NCI-H510A treated with DMSO at 0.1 percent for 48 hours (cell line): Measurements from ENCODE around the gene IRF5.
"Not testable (repeated sequence)": the region's sequence is repeated elsewhere in the genome, so short reads cannot be mapped to it uniquely, and the experiment has no call there.

Experiments
- DNase-seq: peaks from one replicate; lab custom pipeline; 2025; lab: John Stamatoyannopoulos, UW

The IRF5 gene

DNA sequence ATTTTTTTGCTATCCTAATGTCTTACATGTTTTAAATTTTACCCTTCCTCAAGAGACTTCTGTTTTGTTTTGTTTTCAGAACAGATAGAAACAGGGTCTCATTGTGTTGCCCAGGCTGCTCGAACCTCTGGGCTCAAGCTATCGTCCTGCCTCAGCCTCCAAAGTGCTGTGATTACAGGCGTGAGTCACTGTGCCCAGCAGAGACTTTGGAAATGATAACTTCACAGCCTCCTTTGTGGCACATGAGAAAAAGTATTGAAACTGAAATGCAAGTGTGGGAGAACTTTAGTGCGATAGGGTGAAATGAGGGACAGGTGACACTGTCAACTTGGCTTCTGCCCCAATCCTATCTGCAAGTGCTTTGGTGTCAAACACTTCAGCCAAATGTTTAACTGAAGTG is 21.6 kb downstream of the IRF5 start:
- DNase-seq: no peak

DNA sequence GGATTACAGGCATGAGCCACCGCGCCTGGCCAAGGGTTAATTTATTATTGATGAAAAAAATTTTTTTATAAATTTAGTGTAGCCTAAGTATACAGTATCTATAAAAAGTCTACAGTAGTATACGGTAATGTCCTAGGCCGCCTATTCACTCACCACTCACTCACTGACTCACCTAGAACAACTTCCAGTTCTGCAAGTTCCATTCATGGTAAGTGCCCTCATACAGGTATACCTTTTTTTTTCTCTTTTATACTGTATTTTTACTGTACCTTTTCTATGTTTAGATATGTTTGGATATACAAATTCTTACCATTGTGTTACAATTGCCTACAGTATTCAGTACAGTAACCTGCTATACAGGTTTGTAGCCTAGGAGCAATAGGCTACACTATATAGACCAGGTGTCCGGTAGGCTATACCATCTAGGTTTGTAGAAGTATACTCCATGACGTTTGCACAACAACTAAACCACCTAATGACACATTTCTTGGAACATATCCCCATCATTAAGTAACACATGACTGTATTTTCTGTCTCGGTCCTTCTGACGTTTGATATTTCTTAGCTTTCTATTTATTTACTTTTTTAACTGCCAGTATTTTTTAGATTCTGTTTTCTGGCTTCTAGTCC is 23.4 kb downstream of the IRF5 start:
- DNase-seq: no peak

DNA sequence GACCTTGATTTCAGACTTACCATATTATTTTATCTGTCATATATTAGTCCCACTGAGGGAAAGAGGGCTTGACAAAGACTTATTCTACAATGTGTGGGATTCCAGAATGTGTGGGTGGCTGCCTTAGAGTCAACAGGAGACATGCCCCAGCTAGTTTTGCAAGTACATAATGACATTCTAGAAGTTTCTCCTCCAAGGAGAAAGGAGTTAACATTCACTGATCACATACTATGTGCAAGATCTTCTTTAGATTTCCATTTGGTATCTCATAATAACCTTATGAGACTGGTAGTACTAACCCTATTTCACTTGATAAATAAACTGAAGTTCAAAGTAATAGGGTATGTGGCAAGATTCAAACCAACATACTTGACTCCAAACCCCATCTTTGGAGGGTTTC is 25.2 kb downstream of the IRF5 start:
- DNase-seq: no peak

DNA sequence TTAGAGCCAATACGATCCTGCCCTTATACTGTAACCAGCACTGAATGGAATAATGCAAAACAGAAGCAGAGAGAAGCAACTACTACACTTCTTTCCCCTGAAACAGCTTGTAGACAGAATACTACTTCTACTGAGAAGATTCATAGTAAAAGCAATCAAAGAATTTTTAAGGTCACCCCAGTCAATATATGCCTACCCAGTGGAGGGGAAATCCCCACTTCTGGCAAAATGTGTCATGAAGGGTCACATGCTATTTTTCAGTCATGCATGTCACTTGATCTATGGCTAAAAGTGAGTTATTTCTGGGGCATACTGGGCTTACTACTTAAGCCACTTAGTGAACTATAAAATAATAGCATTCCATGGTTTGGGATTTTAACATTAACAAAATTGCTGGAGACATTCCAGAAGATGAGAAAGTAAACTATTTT is 25.6 kb downstream of the IRF5 start:
- no peak for DNase-seq

DNA sequence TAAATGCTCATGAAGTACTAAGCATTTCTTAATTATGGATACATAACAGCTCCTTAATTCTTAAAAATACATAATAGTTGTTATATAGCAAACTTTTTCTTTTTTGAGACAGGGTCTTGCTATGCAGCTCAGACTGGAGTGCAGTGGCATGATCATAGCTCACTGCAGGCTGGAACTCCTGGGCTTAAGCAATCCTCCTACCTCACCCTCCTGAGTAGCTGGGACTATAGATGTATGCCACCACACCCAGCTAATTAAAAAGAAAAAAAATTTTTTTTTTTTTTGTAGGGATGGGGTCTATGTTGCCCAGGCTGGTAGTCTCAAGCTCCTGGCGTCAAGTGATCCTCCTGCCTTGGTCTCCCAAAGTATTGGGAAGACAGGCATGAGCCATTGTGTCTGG is 30.9 kb downstream of the IRF5 start:
- no peak for DNase-seq

DNA sequence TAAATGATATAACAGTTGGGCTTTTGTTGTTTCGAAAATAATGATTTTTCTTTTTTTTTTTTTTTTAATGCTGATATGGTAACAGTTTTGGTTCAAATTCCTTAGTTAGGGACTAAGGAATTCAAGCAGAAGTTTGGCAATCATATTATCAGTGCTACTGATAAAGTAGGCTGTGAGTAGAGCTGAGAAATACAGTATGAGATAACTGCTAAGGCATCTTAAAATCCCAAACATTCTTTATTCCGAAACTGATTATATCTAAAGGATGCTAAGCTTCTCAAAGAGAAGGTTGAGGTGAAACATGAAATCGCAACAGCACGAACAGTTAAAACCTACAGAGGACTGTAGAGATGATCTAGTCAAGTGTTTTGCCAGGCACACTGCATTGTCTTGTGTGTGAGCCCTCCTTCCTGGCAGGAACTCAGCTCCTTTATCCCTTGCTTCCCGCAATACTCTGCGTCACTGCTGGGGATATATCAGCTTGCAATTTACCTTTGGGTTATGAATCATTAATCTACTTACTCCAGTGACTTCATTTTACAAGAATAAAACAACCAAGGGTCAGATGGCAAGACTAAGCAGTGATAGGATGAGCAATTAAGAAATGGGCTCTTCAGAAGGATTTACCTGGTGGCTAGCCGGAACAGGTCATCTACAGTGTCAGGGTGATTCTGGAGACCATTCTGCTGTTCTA is 36.7 kb downstream of the IRF5 start:
- no peak for DNase-seq

DNA sequence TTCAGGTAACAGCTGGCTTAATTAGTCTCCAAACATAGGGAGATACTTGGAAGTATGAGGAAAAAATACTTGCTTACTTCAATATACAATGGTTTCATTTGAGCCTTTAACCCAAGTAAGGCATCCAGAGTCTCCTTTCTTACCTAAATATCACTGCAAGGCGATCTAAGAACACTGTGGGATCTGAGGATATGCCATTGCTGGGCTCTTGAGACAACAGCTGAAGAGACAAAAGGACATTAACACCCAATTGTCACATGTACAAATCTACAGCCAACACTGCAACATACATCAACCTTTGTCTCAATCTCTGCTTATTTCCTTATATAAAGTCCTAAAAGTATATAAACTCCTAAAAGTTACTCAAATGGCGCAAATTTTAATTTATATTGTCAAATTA is 44.4 kb downstream of the IRF5 start:
- no peak for DNase-seq

DNA sequence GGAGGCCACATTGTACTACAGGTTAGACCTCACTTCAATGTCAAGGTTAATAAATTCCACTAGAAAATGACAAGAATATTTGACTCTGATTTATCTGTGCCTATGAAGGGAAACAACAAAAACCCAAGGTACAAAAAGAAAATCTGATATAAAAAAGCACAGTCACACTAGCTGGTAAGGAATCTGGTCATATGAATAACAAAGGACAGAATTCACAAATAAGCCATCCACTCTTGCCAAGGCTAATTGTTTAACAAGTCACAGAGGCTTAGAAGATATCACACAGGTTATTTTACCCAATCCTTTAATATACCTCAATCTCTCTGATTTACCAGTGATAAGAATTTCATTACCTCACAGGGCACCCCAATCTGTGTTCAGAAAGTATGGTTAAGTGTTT is 47.9 kb downstream of the IRF5 start:
- DNase-seq: no peak

DNA sequence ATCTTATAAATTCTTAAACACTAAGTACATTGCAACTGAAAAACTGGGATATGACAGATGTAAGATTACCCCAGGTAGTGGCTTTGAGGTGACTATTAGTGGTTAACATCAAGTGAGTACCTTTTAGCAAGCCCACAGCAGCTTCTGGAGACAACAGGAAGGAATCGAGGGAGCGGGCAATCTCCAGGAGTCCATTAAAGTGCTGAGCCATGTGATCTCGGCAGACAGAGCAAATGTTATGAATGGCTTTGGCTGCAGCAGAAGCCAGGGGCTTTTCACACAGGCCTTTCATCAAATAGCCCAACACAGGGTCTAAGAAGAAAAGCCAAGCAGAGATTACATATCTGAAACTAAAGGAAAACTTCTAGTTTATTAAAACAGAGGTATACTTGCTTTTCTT is 48.9 kb downstream of the IRF5 start:
- no peak for DNase-seq

DNA sequence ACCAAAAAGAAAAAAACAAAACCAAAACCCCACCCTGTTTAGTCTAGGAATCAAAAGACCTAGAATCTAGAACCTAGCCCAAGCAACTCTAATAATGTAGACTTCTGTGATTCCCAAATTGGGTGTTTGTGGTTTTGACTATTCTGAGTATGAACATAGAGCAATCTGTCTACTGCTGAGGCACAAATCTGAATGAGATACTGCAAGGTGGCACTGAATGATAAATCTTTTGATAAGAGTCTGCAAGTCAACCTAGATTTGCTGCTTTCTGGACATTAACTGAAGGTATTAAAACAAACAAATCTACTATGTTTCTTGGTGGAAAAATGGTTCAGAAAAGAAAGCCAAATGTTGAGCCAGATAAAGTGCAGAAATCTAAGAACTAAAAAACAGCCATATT is 50.6 kb downstream of the IRF5 start:
- DNase-seq: no peak

DNA sequence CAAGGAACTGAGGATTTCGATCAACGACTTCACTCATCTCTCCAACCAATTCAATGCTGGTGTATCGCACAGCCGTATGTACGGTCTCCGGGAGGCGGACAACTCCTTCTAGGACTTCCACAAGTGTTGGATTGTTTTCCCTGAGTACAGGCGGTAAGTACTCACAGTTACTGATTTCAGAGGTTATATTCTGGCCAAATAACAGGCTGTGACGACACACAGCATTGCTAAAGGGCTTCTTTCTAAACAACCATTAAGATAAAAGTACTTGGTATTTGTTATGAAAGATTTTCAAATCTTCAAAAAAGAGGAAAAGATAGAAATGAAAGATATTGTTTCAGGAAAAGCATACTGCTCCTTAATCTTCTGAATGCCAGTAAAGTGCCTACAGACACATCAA is 52.2 kb downstream of the IRF5 start:
- no peak for DNase-seq

DNA sequence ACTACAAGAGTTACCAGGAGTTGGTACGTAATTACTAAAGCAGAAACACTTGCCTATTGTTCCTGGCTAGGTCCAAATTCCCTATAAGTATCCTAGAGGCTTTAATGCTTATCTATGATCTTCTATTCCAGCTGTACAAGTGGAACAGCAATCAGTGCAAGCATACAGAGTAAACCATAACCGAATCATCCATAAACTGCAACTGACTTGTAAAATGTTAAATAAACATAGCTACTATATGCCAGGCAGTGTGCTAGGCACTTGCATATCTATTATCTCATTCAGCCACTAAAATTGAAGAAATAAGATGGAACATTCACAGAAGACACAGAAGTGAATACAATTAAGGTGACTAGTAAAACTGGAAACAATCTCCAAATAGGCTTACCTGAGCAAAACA is 55.7 kb downstream of the IRF5 start:
- no peak for DNase-seq

DNA sequence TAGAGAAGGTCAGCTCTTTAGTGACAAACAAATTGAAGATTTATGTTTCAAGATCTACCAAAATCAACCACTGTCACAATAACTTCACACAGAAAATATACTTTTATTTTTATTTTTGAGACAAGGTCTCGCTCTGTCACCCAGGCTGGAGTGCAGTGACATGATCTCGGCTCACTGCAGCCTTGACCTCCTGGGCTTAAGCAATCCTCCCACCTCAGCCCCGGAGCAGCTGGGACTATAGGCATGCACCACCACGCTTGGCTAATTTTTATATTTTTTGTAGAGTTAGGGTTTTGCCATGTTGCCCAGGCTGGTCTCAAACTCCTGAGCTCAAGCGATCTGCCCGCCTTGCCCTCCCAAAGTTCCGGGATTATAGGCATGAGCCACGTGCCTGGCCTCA is 56.8 kb downstream of the IRF5 start:
- not testable (repeated sequence) for DNase-seq

DNA sequence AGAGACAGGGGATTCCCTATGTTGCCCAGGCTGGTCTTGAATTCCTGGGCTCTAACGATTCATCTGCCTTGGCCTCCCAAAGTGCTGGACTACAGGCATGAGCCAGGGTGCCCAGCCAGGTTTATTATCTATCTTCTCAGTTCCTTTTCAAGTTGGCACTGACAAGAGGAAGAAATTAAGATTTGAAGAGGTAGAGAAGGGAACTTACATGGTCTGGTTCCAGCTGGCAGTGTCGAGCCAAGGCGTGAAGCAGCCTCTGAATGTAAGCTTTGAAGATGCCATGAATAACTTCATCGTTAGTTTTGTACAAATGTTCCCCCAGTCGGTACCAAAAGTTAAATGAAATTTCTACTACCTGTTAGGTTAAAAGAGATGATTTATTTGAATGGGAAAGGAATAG is 59.5 kb downstream of the IRF5 start:
- DNase-seq: no peak
